A673 (cell line): ENCODE results near the gene TEAD1. TPM values are rescaled to one million over a fixed set of nuclear protein-coding genes. Genes with fewer than 3 reads are reported as not detected.
"Not testable (repeated sequence)": the region's sequence is repeated elsewhere in the genome, so short reads cannot be mapped to it uniquely, and the experiment has no call there.

Experiments used
- BruUV-seq: library from RNA; stranded (reverse); fragments of 400-500 nt; replicated peaks from 2 replicates; lab custom pipeline; 2021; lab: Mats Ljungman, UMichigan
- CTCF ChIA-PET: fragments of 300-600 bp; sonication (Branson Sonifier 250); formaldehyde crosslinking; loops from one replicate; lab custom pipeline; 2022; ENCODE audit warnings: antibody characterized with exemption; lab: Charles Lee
- POLR2A ChIA-PET: fragments of 300-600 bp; sonication (Branson Sonifier 250); formaldehyde crosslinking; loops from one replicate; lab custom pipeline; 2022; ENCODE audit warnings: antibody characterized with exemption; ENCODE audit not compliant: low non-redundant PET; lab: Charles Lee
- DNase-seq: peaks from one replicate; pipeline ENCODE4 v3.0.0-alpha.2; 2015; ENCODE audit warnings: low spot score
- H3K27ac ChIP-seq: fragments of 200-600 bp; sonication (generic); 2 replicates; pipeline ENCODE4 v1.5.1; 2016; ENCODE audit warnings: mixed run types, low read depth, mild to moderate bottlenecking, mixed read lengths, antibody characterized with exemption, low read length; ENCODE audit not compliant: poor library complexity, severe bottlenecking
- H3K27me3 ChIP-seq: fragments of 200-600 bp; sonication (generic); replicated peaks from 2 replicates; pipeline ENCODE4 v1.6.1; 2017; ENCODE audit warnings: mixed run types, low read depth, mild to moderate bottlenecking, mixed read lengths, antibody characterized with exemption, low read length; ENCODE audit not compliant: insufficient read depth, poor library complexity
- H3K36me3 ChIP-seq: fragments of 200-600 bp; sonication (generic); 2 replicates; pipeline ENCODE4 v1.6.1; 2016; ENCODE audit warnings: mixed run types, mild to moderate bottlenecking, mixed read lengths, antibody characterized with exemption, low read length; ENCODE audit not compliant: insufficient read depth, poor library complexity, severe bottlenecking
- H3K4me1 ChIP-seq: fragments of 200-600 bp; sonication (generic); 2 replicates; pipeline ENCODE4 v1.6.1; 2017; ENCODE audit warnings: mixed run types, mild to moderate bottlenecking, mixed read lengths, antibody characterized with exemption, low read length; ENCODE audit not compliant: insufficient read depth, poor library complexity, severe bottlenecking
- H3K4me3 ChIP-seq: fragments of 200-600 bp; sonication (generic); 2 replicates; pipeline ENCODE4 v1.5.1; 2016; ENCODE audit warnings: low read depth, mixed run types, mild to moderate bottlenecking, mixed read lengths, low read length; ENCODE audit not compliant: poor library complexity, severe bottlenecking
- H3K9me3 ChIP-seq: fragments of 200-600 bp; sonication (generic); 2 replicates; pipeline ENCODE4 v1.6.1; 2016; ENCODE audit warnings: mixed run types, low read depth, mild to moderate bottlenecking, mixed read lengths, antibody characterized with exemption, low read length; ENCODE audit not compliant: poor library complexity, severe bottlenecking
- CTCF ChIP-seq: fragments of 300-800, 200-600 bp; sonication (generic); conservative IDR thresholded peaks from 2 replicates; pipeline ENCODE4 v1.5.1; 2017; ENCODE audit warnings: low read depth, mild to moderate bottlenecking, antibody characterized with exemption, low read length, moderate library complexity, mixed read lengths
- EZH2 ChIP-seq: fragments of 200-600 bp; sonication (generic); IDR thresholded peaks from 2 replicates; pipeline ENCODE4 v1.6.1; 2017; ENCODE audit warnings: borderline replicate concordance, low read depth, mild to moderate bottlenecking, mixed read lengths, antibody characterized with exemption, low read length; ENCODE audit not compliant: poor library complexity, severe bottlenecking
- intact Hi-C: fragments of 100-400 bp; cut with micrococcal nuclease; formaldehyde crosslinking; loops from one replicate; pipeline ENCODE4 v1.10.0; 2022; ENCODE audit not compliant: unreplicated experiment
- total RNA-seq: library from RNA; stranded (reverse); gene quantifications from 2 replicates; pipeline ENCODE4 v1.2.3, GENCODE V29; 2021

The TEAD1 gene
- total RNA-seq, 1 experiment from 2014 or later: 81.8 TPM

GRCh38 chr11:12871788-12872321 lies 197.6 kb downstream of the TEAD1 start:
- POLR2A ChIA-PET: no interaction called here
- no TSS peak for BruUV-seq
- intact Hi-C loops: no loop called here

GRCh38 chr11:12876340-12876739 lies 202.1 kb downstream of the TEAD1 start:
- no TSS peak for BruUV-seq
- no peak overlapping the region for H3K27ac ChIP-seq
- no peaks in the 10 kb centered on the region for H3K36me3 ChIP-seq

More at GRCh38 chr11:12871788-12872321, 197.6 kb downstream of the TEAD1 start:
- Histone ChIP-seq H3K9me3 (no peaks in the 10 kb centered on the region), H3K27me3 (no peaks in the 10 kb centered on the region), H3K4me1 (peaks cover 11% of the 10 kb centered on the region), H3K27ac (no peak overlapping the region), H3K36me3 (no peaks in the 10 kb centered on the region), H3K4me3 (no peak overlapping the region)
- DNase-seq: no peak
- CTCF ChIA-PET: no interaction called here
- TF ChIP-seq EZH2 (no peak), CTCF (no peak)

GRCh38 chr11:12876988-12877387 lies 202.8 kb downstream of the TEAD1 start:
- TF ChIP-seq CTCF: no peak
- no peak for TF ChIP-seq EZH2
- Histone ChIP-seq H3K4me1 (no peaks in the 10 kb centered on the region), H3K4me3 (no peak overlapping the region), H3K36me3 (no peaks in the 10 kb centered on the region), H3K9me3 (no peaks in the 10 kb centered on the region), H3K27ac (no peak overlapping the region), H3K27me3 (no peaks in the 10 kb centered on the region)
- intact Hi-C loops: no loop called here
- ChIA-PET POLR2A (no interaction called here), CTCF (interaction anchor here (1.4 kb wide), 1 partner anchor 12 kb away, joined by 3 read pairs; no protein-coding TSS in a partner anchor)
- BruUV-seq: no TSS peak
- DNase-seq: no peak

More at GRCh38 chr11:12876340-12876739, 202.1 kb downstream of the TEAD1 start:
- intact Hi-C loops: no loop called here
- POLR2A ChIA-PET: no interaction called here
- DNase-seq: no peak
- TF ChIP-seq CTCF (no peak), EZH2 (no peak)
- CTCF ChIA-PET: interaction anchor here (1.4 kb wide), 1 partner anchor 12 kb away, joined by 3 read pairs; no protein-coding TSS in a partner anchor
- Histone ChIP-seq H3K4me3 (no peak overlapping the region), H3K27me3 (no peaks in the 10 kb centered on the region), H3K4me1 (peaks cover 5% of the 10 kb centered on the region), H3K9me3 (no peaks in the 10 kb centered on the region)

- H3K27ac ChIP-seq, intact Hi-C loops, POLR2A ChIA-PET, H3K27me3 ChIP-seq, DNase-seq, H3K4me3 ChIP-seq, H3K9me3 ChIP-seq, H3K36me3 ChIP-seq, H3K4me1 ChIP-seq, BruUV-seq: not testable (repeated sequence)
- CTCF ChIA-PET: interaction anchor here (0.5 to 1.4 kb wide), 2 partner anchors 11 to 546 kb away, joined by 3 read pairs; no protein-coding TSS in a partner anchor
These were observed 203.3 kb downstream of the TEAD1 start for GRCh38 chr11:12877508-12877907.
